Measurements from ENCODE around the gene DBNDD1. TPM values are rescaled to one million over a fixed set of nuclear protein-coding genes. Genes with fewer than 3 reads are reported as not detected.

Gene DBNDD1
- total RNA-seq, 2 donors from 2014 or later: 10.9 to 14.8 TPM

- Histone ChIP-seq H3K4me1 (no peaks in the 10 kb centered on the region), H3K27me3 (no peaks in the 10 kb centered on the region), H3K36me3 (replicated peaks in 1 of 2; ENCODE audit: insufficient read depth in 1 of 2, low read depth in 2 of 2) (peaks cover 0 to 25% of the 10 kb centered on the region in 2 donors), H3K27ac (no peak overlapping the region), H3K4me3 (no peak overlapping the region), H3K9me3 (no peaks in the 10 kb centered on the region)
- ATAC-seq (no peak), DNase-seq (no peak)
- TF ChIP-seq POLR2A (IDR thresholded peaks at IDR 0.05): no peak
- TF ChIP-seq CTCF (IDR thresholded peaks at IDR 0.05): no peak
- intact Hi-C loops (cut with DNase I): no loop called here
- WGBS, 2 donors: 92 to 93% methylated on average over 19 of the region's 19 CpGs
These were observed 12.1 kb upstream of the DBNDD1 start for GRCh38 chr16:90031186-90031930.

GRCh38 chr16:90028985-90029384 lies 9.7 kb upstream of the DBNDD1 start:
- ATAC-seq (no peak), DNase-seq (no peak)
- peaks cover 0 to 19% of the 10 kb centered on the region in 2 donors for H3K36me3 ChIP-seq (replicated peaks in 1 of 2; ENCODE audit: insufficient read depth in 1 of 2, low read depth in 2 of 2)
- intact Hi-C loops (cut with DNase I): no loop called here
- TF ChIP-seq CTCF (IDR thresholded peaks at IDR 0.05) (no peak), POLR2A (IDR thresholded peaks at IDR 0.05) (no peak)
- H3K27me3 ChIP-seq: no peaks in the 10 kb centered on the region
- WGBS, 2 donors: 93 to 95% methylated on average over 7 to 12 of the region's 12 CpGs
- H3K9me3 ChIP-seq: no peaks in the 10 kb centered on the region
- H3K4me1 ChIP-seq: no peaks in the 10 kb centered on the region
- H3K4me3 ChIP-seq: no peak overlapping the region
- no peak overlapping the region for H3K27ac ChIP-seq

GRCh38 chr16:90027611-90028010 lies 8.4 kb upstream of the DBNDD1 start:
- intact Hi-C loops (cut with DNase I): no loop called here
- no peaks in the 10 kb centered on the region for H3K27me3 ChIP-seq
- ATAC-seq (no peak), DNase-seq (no peak)
- TF ChIP-seq POLR2A (IDR thresholded peaks at IDR 0.05): no peak
- no peak for TF ChIP-seq CTCF (IDR thresholded peaks at IDR 0.05)
- H3K4me3 ChIP-seq: no peak overlapping the region
- peaks cover 9% of the 10 kb centered on the region for H3K4me1 ChIP-seq
- peaks cover 0 to 15% of the 10 kb centered on the region in 2 donors for H3K36me3 ChIP-seq (replicated peaks in 1 of 2; ENCODE audit: insufficient read depth in 1 of 2, low read depth in 2 of 2)
- H3K9me3 ChIP-seq: no peaks in the 10 kb centered on the region
- WGBS, 2 donors: 91 to 94% methylated on average over 17 of the region's 17 CpGs
- no peak overlapping the region for H3K27ac ChIP-seq

GRCh38 chr16:90026135-90026534 lies 6.9 kb upstream of the DBNDD1 start:
- Histone ChIP-seq H3K27me3 (no peaks in the 10 kb centered on the region), H3K9me3 (no peaks in the 10 kb centered on the region), H3K27ac (no peak overlapping the region), H3K4me3 (no peak overlapping the region), H3K4me1 (peaks cover 21% of the 10 kb centered on the region), H3K36me3 (replicated peaks in 1 of 2; ENCODE audit: insufficient read depth in 1 of 2, low read depth in 2 of 2) (peaks cover 0 to 1% of the 10 kb centered on the region in 2 donors)
- DNase-seq (no peak), ATAC-seq (no peak)
- TF ChIP-seq CTCF (IDR thresholded peaks at IDR 0.05): no peak
- no peak for TF ChIP-seq POLR2A (IDR thresholded peaks at IDR 0.05)
- WGBS, 2 donors: 64 to 85% methylated on average over 6 to 8 of the region's 8 CpGs
- intact Hi-C loops (cut with DNase I): no loop called here

GRCh38 chr16:90023078-90023447 lies 3.8 kb upstream of the DBNDD1 start:
- 30 to 32% methylated on average over 5 to 7 of the region's 7 CpGs for WGBS, 2 donors
- Histone ChIP-seq H3K27ac (peak overlapping the region in 3 of 4 donors; percentile 33 to 73 (median 51)), H3K27me3 (no peaks in the 10 kb centered on the region), H3K4me3 (peak overlapping the region; percentile 79 to 80), H3K36me3 (replicated peaks in 1 of 2; ENCODE audit: insufficient read depth in 1 of 2, low read depth in 2 of 2) (no peaks in the 10 kb centered on the region), H3K4me1 (peaks cover 44% of the 10 kb centered on the region), H3K9me3 (no peaks in the 10 kb centered on the region)
- intact Hi-C loops (cut with DNase I): no loop called here
- DNase-seq (no peak), ATAC-seq (no peak)
- TF ChIP-seq CTCF (IDR thresholded peaks at IDR 0.05): no peak
- no peak for TF ChIP-seq POLR2A (IDR thresholded peaks at IDR 0.05)

All from body of pancreas (tissue), 4 donors.